ENCODE measurements around the gene TRIM47. TPM values are rescaled to one million over a fixed set of nuclear protein-coding genes. Genes with fewer than 3 reads are reported as not detected.

The TRIM47 gene
- total RNA-seq, 1 experiment from 2014 or later: 125 TPM

DNA sequence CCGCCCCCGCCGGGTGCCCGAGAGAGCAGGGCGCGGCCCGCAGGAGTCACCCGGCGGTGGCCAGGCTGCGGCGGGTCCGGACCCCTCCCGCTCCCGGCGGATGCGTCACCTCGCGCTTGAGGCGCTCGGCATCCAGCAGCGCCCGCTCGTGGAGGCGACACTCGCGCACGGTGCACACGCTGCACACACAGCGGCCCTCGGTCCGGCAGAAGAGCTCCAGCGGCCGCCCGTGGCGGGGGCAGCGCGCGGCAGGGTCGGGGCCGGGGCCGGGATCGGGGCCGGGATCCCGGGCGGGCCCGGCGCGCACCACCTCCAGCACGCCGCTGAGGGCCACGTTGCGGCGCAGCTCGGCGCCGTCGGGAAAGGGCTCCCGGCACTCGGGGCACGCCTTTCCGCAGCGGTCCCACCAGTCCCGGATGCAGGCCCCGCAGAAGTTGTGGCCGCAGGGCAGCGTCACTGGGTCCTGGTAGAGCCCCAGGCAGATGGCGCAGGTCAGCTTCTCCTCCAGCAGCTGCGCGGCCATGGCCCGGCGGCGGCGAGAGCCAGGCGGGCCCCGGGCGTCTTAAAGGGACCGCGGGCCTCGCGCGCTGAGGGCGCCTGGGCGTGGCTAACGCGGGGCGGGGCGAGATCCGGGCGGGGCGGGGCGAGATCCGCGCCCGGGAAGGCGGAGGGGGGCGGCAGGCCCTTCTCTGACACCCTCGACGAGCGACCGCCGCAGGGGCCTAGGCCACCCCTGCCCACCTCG is 18.2 kb upstream of the TRIM47 start, which contains the start of gene TRIM65:
TSS of gene TRIM65 (minus strand) at position 537 of the 745 bp plus-strand sequence. CDS start at position 523, 14 bp downstream.
- POLR2A ChIA-PET: interaction anchor here (0.5 to 0.7 kb wide), 6 partner anchors 14 to 800 kb away, joined by 3 to 11 read pairs (median 8); a partner anchor contains a TSS
- peak; percentile 87 for ATAC-seq

DNA sequence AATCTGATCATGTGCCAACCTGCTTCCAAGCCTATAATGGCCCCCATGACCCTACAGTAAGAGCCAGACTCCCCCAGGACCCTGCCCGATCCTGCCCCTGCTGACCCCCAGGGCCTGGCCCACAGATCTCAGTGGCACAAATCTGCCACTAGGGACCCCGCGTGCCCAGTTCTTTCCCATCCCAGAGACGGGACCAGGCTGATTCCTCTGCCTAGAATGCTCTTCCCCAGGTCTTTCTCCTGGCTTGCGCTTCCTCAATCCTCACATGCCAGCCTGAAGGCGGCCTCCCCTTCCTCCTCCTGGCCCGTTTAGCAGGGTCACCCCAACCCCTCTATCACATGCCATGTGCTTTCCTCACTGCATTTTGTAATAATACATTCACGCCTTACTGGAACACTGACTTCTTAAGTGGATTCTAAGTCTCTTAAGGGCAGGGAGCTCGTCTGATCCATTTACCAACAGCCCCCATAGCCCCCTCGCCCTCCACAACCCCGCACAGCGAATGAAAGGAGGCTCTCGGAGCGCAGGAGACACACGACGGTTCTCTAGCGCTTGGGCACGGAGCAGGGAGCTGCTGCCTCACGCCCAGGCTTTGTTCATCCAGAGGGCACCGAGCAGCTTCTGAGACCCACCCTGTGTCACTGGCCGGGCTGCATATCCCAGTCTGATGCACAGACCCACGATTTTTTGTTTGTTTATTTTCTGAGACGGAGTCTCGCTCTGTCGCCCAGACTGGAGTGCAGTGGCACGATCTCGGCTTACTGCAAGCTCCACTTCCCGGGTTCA is 17.2 kb upstream of the TRIM47 start:
- Histone ChIP-seq H3K36me3 (ENCODE audit: control insufficient read depth, insufficient read depth, low read length) (no peaks in the 10 kb centered on the region; the same call in none of the 2 replicates), H3K27ac (ENCODE audit: low read length) (peak overlapping the region; percentile 88), H3K27me3 (ENCODE audit: control insufficient read depth, insufficient read depth, low read length) (no peaks in the 10 kb centered on the region), H3K9me3 (ENCODE audit: control insufficient read depth, insufficient read depth, low read depth, low read length) (no peaks in the 10 kb centered on the region), H3K4me3 (ENCODE audit: low read depth in 2 of 2, low read length in 2 of 2) (peak overlapping the region; percentile 72), H3K4me1 (ENCODE audit: control insufficient read depth, insufficient read depth, low read length) (peaks cover 19% of the 10 kb centered on the region)
- ChIA-PET CTCF (interaction anchor here (0.9 kb wide), 1 partner anchor 17 kb away, joined by 4 read pairs; the partner anchor contains the start of gene TRIM47), POLR2A (interaction anchor here (0.6 kb wide), 1 partner anchor 799 kb away, joined by 11 read pairs; no protein-coding TSS in a partner anchor)
- TF ChIP-seq SIN3A (IDR thresholded peaks at IDR 0.05; ENCODE audit: borderline replicate concordance, insufficient read depth, low read depth, low read length): no peak
- no peak; the same call in 1 of the 2 replicates for TF ChIP-seq POLR2AphosphoS5 (IDR thresholded peaks at IDR 0.05; ENCODE audit: low read depth, low read length)
- TF ChIP-seq TCF7L2 (IDR thresholded peaks at IDR 0.05; ENCODE audit: low read depth, low read length): no peak
- TF ChIP-seq, protein P1, sequence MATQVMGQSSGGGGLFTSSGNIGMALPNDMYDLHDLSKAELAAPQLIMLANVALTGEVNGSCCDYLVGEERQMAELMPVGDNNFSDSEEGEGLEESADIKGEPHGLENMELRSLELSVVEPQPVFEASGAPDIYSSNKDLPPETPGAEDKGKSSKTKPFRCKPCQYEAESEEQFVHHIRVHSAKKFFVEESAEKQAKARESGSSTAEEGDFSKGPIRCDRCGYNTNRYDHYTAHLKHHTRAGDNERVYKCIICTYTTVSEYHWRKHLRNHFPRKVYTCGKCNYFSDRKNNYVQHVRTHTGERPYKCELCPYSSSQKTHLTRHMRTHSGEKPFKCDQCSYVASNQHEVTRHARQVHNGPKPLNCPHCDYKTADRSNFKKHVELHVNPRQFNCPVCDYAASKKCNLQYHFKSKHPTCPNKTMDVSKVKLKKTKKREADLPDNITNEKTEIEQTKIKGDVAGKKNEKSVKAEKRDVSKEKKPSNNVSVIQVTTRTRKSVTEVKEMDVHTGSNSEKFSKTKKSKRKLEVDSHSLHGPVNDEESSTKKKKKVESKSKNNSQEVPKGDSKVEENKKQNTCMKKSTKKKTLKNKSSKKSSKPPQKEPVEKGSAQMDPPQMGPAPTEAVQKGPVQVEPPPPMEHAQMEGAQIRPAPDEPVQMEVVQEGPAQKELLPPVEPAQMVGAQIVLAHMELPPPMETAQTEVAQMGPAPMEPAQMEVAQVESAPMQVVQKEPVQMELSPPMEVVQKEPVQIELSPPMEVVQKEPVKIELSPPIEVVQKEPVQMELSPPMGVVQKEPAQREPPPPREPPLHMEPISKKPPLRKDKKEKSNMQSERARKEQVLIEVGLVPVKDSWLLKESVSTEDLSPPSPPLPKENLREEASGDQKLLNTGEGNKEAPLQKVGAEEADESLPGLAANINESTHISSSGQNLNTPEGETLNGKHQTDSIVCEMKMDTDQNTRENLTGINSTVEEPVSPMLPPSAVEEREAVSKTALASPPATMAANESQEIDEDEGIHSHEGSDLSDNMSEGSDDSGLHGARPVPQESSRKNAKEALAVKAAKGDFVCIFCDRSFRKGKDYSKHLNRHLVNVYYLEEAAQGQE (IDR thresholded peaks at IDR 0.05; ENCODE audit: insufficient read depth in 1 of 2, low read depth in 2 of 2, low read length in 1 of 2): no peak
- TF ChIP-seq, protein P2, sequence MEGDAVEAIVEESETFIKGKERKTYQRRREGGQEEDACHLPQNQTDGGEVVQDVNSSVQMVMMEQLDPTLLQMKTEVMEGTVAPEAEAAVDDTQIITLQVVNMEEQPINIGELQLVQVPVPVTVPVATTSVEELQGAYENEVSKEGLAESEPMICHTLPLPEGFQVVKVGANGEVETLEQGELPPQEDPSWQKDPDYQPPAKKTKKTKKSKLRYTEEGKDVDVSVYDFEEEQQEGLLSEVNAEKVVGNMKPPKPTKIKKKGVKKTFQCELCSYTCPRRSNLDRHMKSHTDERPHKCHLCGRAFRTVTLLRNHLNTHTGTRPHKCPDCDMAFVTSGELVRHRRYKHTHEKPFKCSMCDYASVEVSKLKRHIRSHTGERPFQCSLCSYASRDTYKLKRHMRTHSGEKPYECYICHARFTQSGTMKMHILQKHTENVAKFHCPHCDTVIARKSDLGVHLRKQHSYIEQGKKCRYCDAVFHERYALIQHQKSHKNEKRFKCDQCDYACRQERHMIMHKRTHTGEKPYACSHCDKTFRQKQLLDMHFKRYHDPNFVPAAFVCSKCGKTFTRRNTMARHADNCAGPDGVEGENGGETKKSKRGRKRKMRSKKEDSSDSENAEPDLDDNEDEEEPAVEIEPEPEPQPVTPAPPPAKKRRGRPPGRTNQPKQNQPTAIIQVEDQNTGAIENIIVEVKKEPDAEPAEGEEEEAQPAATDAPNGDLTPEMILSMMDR (IDR thresholded peaks at IDR 0.05): no peak; the same call in 1 of the 2 replicates
- DNase-seq (ENCODE audit: low read depth, low spot score) (no peak), ATAC-seq (no peak)
- in situ Hi-C loops (cut with HindIII; ENCODE audit: low pct_unique_long_range_greater_than_20kb, low sequenced_read_pairs) (no loop called here), intact Hi-C loops (cut with micrococcal nuclease; ENCODE audit: unreplicated experiment) (no loop called here)
- no TSS peak for BruUV-seq (replicated peaks)

More for the DNA sequence above, 18.2 kb upstream of the TRIM47 start, which contains the start of gene TRIM65:
- H3K27ac ChIP-seq (ENCODE audit: low read length): peak within 1 kb of the TSS; percentile 88
- no peak for TF ChIP-seq TCF7L2 (IDR thresholded peaks at IDR 0.05; ENCODE audit: low read depth, low read length)
- peak; percentile 87 for TF ChIP-seq SIN3A (IDR thresholded peaks at IDR 0.05; ENCODE audit: borderline replicate concordance, insufficient read depth, low read depth, low read length)
- peak; percentile 80 for TF ChIP-seq POLR2AphosphoS5 (IDR thresholded peaks at IDR 0.05; ENCODE audit: low read depth, low read length)
- TF ChIP-seq, protein P2 (IDR thresholded peaks at IDR 0.05): peak; percentile 62
- TF ChIP-seq, protein P1 (IDR thresholded peaks at IDR 0.05; ENCODE audit: insufficient read depth in 1 of 2, low read depth in 2 of 2, low read length in 1 of 2): 0 out of 4 replicates have a peak, but pooled peaks of 1 of the 2 experiments have one; percentile 7
- H3K4me1 ChIP-seq (ENCODE audit: control insufficient read depth, insufficient read depth, low read length): peaks cover 19% of the 10 kb centered on the region
- CTCF ChIA-PET: interaction anchor here (0.7 kb wide), 1 partner anchor 616 kb away, joined by 6 read pairs; no protein-coding TSS in a partner anchor
- H3K9me3 ChIP-seq (ENCODE audit: control insufficient read depth, insufficient read depth, low read depth, low read length): no peaks in the 10 kb centered on the region
- in situ Hi-C loops (cut with HindIII; ENCODE audit: low pct_unique_long_range_greater_than_20kb, low sequenced_read_pairs): no loop called here
- DNase-seq (ENCODE audit: low read depth, low spot score): no peak
- intact Hi-C loops (cut with micrococcal nuclease; ENCODE audit: unreplicated experiment): no loop called here
- no TSS peak for BruUV-seq (replicated peaks)
- peak within 1 kb of the TSS; percentile 72 for H3K4me3 ChIP-seq (ENCODE audit: low read depth in 2 of 2, low read length in 2 of 2)
- peaks cover 6% of the 10 kb centered on the region for H3K36me3 ChIP-seq (ENCODE audit: control insufficient read depth, insufficient read depth, low read length)
- no peaks in the 10 kb centered on the region for H3K27me3 ChIP-seq (ENCODE audit: control insufficient read depth, insufficient read depth, low read length)
